Caco-2 (cell line): ENCODE data around the gene CCDC34. TPM values are rescaled to one million over a fixed set of nuclear protein-coding genes. Genes with fewer than 3 reads are reported as not detected.
A peak's percentile ranks its signal among the peaks of the same experiment; 100 is the strongest.

Experiments used
- BruUV-seq: library from RNA; stranded (reverse); fragments of 400-500 nt; replicated peaks from 2 replicates; lab custom pipeline; 2021; lab: Mats Ljungman, UMichigan
- CTCF ChIA-PET: fragments of 300-600 bp; sonication (Branson Sonifier 250); formaldehyde crosslinking; loops from one replicate; lab custom pipeline; 2022; ENCODE audit warnings: antibody characterized with exemption; lab: Charles Lee
- POLR2A ChIA-PET: fragments of 300-600 bp; sonication (Branson Sonifier 250); formaldehyde crosslinking; loops from one replicate; lab custom pipeline; 2022; ENCODE audit warnings: antibody characterized with exemption; lab: Charles Lee
- DNase-seq, 2 experiments: peaks; one replicate each; pipeline versions ENCODE4 v3.0.0 to v3.0.0-alpha.2; 2020 to 2022
- H3K27me3 ChIP-seq: replicated peaks from 2 replicates; pipeline ENCODE4 v1.6.0; 2011; ENCODE audit warnings: low read length; ENCODE audit not compliant: control insufficient read depth, insufficient read depth
- H3K36me3 ChIP-seq: 2 replicates; pipeline ENCODE4 v1.5.1; 2011; ENCODE audit warnings: low read length; ENCODE audit not compliant: control insufficient read depth, insufficient read depth
- H3K4me1 ChIP-seq: fragments of 250-450 bp; sonication (Bioruptor Pico); 2 replicates; pipeline ENCODE4 v1.5.1; 2020; ENCODE audit warnings: mild to moderate bottlenecking
- H3K4me3 ChIP-seq: 2 replicates; pipeline ENCODE4 v1.5.1; 2011; ENCODE audit warnings: low read depth, mild to moderate bottlenecking, control low read depth, low read length
- H3K9me3 ChIP-seq: fragments of 250-450 bp; sonication (Bioruptor Pico); 2 replicates; pipeline ENCODE4 v1.5.1; 2020; ENCODE audit warnings: mild to moderate bottlenecking, moderate library complexity
- H3K27ac Mint-ChIP-seq: one replicate; pipeline ENCODE4 v1.8.0; 2022; ENCODE audit warnings: mixed read lengths; ENCODE audit not compliant: unreplicated experiment
- H3K27me3 Mint-ChIP-seq: one replicate; pipeline ENCODE4 v1.8.0; 2022; ENCODE audit warnings: mixed read lengths; ENCODE audit not compliant: insufficient read depth, unreplicated experiment
- H3K36me3 Mint-ChIP-seq: one replicate; pipeline ENCODE4 v1.8.0; 2022; ENCODE audit warnings: mild to moderate bottlenecking, mixed read lengths; ENCODE audit not compliant: insufficient read depth, unreplicated experiment
- H3K4me1 Mint-ChIP-seq: one replicate; pipeline ENCODE4 v1.8.0; 2022; ENCODE audit warnings: low read depth, mixed read lengths; ENCODE audit not compliant: unreplicated experiment
- H3K4me3 Mint-ChIP-seq: one replicate; pipeline ENCODE4 v1.8.0; 2022; ENCODE audit warnings: mild to moderate bottlenecking, moderate library complexity, mixed read lengths; ENCODE audit not compliant: unreplicated experiment
- H3K9me3 Mint-ChIP-seq: one replicate; pipeline ENCODE4 v1.8.0; 2022; ENCODE audit warnings: mixed read lengths; ENCODE audit not compliant: unreplicated experiment
- intact Hi-C: fragments of 100-400 bp; cut with micrococcal nuclease; formaldehyde crosslinking; loops from one replicate; pipeline ENCODE4 v1.10.0; 2022; ENCODE audit not compliant: unreplicated experiment
- total RNA-seq: library from RNA; stranded (reverse); gene quantifications from 2 replicates; pipeline ENCODE4 v1.2.3, GENCODE V29; 2022
- TF ChIP-seq, protein P1 (sequence below), 2 experiments: fragments of 200-600 bp in 1 of 2; IDR thresholded peaks; 1 replicate in 1 of 2; 2 replicates in 1 of 2; pipeline versions ENCODE4 v1.5.1 to v1.8.0; 2011 to 2022; ENCODE audit warnings: antibody characterized with exemption in 1 of 2, control low read depth in 1 of 2, inconsistent platforms in 1 of 2, low read depth in 1 of 2, low read length in 1 of 2, mild to moderate bottlenecking in 1 of 2, moderate library complexity in 1 of 2; ENCODE audit not compliant: insufficient read depth in 1 of 2, severe bottlenecking in 1 of 2, unreplicated experiment in 1 of 2

Gene CCDC34
- total RNA-seq, 1 experiment from 2014 or later = 25.7 TPM

DNA sequence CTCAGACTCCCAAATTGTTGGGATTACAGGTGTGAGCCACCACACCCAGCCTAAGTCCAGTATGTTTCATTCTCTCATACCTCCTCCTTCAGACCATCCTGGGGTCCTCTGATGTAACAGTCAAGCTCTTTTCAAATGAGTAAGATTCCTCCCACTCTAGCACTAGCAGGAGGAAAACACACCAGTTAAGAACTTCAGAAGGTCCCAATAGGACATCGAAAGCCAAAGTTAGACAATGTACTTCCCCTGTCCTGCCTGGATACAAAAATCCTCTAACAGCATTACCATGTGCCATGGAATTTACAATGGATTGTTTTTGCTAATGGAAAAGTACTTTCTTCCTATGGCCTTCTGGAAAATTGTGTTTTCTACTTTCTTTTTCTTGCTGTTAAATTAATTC lies 67.1 kb downstream of the CCDC34 start:
- no peak overlapping the region for H3K4me3 ChIP-seq
- Mint-ChIP-seq H3K27me3 (no peaks in the 10 kb centered on the region), H3K9me3 (peaks cover 33% of the 10 kb centered on the region), H3K4me1 (peaks cover 12% of the 10 kb centered on the region), H3K4me3 (no peak overlapping the region), H3K36me3 (no peaks in the 10 kb centered on the region), H3K27ac (no peak overlapping the region)
- TF ChIP-seq, protein P1, sequence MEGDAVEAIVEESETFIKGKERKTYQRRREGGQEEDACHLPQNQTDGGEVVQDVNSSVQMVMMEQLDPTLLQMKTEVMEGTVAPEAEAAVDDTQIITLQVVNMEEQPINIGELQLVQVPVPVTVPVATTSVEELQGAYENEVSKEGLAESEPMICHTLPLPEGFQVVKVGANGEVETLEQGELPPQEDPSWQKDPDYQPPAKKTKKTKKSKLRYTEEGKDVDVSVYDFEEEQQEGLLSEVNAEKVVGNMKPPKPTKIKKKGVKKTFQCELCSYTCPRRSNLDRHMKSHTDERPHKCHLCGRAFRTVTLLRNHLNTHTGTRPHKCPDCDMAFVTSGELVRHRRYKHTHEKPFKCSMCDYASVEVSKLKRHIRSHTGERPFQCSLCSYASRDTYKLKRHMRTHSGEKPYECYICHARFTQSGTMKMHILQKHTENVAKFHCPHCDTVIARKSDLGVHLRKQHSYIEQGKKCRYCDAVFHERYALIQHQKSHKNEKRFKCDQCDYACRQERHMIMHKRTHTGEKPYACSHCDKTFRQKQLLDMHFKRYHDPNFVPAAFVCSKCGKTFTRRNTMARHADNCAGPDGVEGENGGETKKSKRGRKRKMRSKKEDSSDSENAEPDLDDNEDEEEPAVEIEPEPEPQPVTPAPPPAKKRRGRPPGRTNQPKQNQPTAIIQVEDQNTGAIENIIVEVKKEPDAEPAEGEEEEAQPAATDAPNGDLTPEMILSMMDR (IDR thresholded peaks at IDR 0.05; ENCODE audit: insufficient read depth in 1 of 2, low read depth in 1 of 2, low read length in 1 of 2, severe bottlenecking in 1 of 2, unreplicated experiment in 1 of 2) = no peak
- H3K4me1 ChIP-seq = no peaks in the 10 kb centered on the region
- ChIA-PET CTCF (interaction anchor here (0.5 to 3.4 kb wide), 22 partner anchors 12 to 201 kb away, joined by 3 to 45 read pairs (median 4); partner anchors contain the start of genes CCDC34 and LGR4), POLR2A (interaction anchor here (0.7 kb wide), 1 partner anchor 113 kb away, joined by 3 read pairs; no protein-coding TSS in a partner anchor)
- intact Hi-C loops = loop anchor here (1.0 kb wide), 5 partner anchors 62 to 190 kb away; no protein-coding TSS in a partner anchor
- H3K36me3 ChIP-seq = no peaks in the 10 kb centered on the region
- no peak for DNase-seq
- no TSS peak for BruUV-seq
- no peaks in the 10 kb centered on the region for H3K27me3 ChIP-seq
- H3K9me3 ChIP-seq = peaks cover 16% of the 10 kb centered on the region

DNA sequence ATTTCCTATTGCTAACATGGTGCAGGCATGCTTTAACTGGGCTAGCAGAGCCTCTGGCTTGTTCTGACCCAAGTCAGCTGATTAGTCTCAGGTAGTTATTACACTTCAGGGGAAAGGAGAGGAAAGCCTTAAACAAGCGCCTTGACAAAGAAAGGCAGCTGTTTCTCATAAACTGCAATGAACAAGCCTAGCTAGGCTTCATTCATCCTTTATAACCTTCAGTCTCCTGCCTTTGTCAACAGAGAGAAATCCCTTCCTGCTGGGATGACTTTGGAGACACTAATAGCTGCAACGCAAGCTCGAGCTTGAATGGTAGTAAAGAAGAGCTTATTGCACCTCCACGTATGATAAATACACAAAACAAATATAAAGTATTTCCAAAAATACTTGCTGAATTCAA lies 68.4 kb downstream of the CCDC34 start:
- no peaks in the 10 kb centered on the region for H3K27me3 Mint-ChIP-seq
- DNase-seq = peak in 1 of 2 experiments; percentile 21
- H3K9me3 ChIP-seq = peaks cover 21% of the 10 kb centered on the region
- H3K27ac Mint-ChIP-seq = peak overlapping the region; percentile 11
- H3K27me3 ChIP-seq = no peaks in the 10 kb centered on the region
- no peak overlapping the region for H3K4me3 Mint-ChIP-seq
- TF ChIP-seq, protein P1 (IDR thresholded peaks at IDR 0.05; ENCODE audit: insufficient read depth in 1 of 2, low read depth in 1 of 2, low read length in 1 of 2, severe bottlenecking in 1 of 2, unreplicated experiment in 1 of 2) = no peak
- ChIA-PET POLR2A (interaction anchor here (1.3 kb wide), 1 partner anchor 101 kb away, joined by 3 read pairs; no protein-coding TSS in a partner anchor), CTCF (interaction anchor here (0.8 to 3.4 kb wide), 5 partner anchors 60 to 192 kb away, joined by 3 to 45 read pairs (median 4); partner anchors contain the start of gene LGR4)
- no TSS peak for BruUV-seq
- H3K36me3 Mint-ChIP-seq = no peaks in the 10 kb centered on the region
- intact Hi-C loops = loop anchor here (1.0 kb wide), 1 partner anchor 178 kb away; the partner anchor contains the start of gene LGR4
- no peaks in the 10 kb centered on the region for H3K36me3 ChIP-seq
- no peak overlapping the region for H3K4me3 ChIP-seq
- peaks cover 12% of the 10 kb centered on the region for H3K4me1 Mint-ChIP-seq
- H3K4me1 ChIP-seq = no peaks in the 10 kb centered on the region
- H3K9me3 Mint-ChIP-seq = peaks cover 35% of the 10 kb centered on the region

DNA sequence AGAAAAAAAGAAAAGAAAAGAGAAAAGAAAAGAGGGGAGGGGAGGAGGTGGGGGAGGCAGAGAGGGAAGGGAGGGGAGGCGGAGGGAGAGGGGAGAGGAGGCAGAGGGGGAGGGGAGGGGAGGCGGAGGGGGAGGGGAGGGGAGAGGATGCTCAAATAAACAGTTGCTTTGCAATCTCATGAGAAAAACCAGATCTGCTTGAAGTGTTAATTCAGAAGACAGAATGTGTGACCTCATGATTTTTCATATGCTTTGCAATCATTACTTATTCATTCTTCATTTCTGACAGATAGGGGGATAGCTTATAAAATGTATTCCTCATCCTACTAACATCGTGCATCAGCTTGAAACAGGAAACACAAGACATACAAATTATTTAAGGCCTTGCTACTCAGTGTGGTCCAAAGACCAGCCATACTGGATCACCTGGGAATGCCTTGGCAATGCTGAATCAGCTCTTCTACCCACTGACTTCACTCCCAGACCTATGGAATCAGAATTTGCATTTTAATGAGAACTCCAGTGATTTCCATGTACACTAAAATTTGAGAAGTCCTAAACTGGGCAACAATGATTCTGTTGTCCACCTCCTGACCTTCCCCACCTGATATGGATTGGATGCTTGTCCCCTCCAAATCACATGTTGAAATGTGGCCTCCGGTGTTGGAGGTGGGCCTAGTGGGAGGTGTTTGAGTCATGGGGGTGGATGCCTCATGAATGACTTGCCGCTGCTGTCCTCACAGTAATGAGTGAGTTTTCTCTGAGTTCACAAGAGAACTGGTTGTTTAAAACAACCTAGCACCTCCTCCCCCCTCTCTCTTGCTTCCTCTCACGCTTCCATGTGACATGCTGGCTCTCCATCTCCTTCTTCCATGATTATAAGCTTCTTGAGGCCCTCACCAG lies 69.2 kb downstream of the CCDC34 start:
- CTCF ChIA-PET = interaction anchor here (0.8 to 3.4 kb wide), 4 partner anchors 106 to 193 kb away, joined by 4 to 45 read pairs (median 20); partner anchors contain the start of gene LGR4
- no peaks in the 10 kb centered on the region for H3K27me3 Mint-ChIP-seq
- intact Hi-C loops = loop anchor here (1.0 kb wide), 1 partner anchor 179 kb away; the partner anchor contains the start of gene LGR4
- TF ChIP-seq, protein P1 (IDR thresholded peaks at IDR 0.05; ENCODE audit: insufficient read depth in 1 of 2, low read depth in 1 of 2, low read length in 1 of 2, severe bottlenecking in 1 of 2, unreplicated experiment in 1 of 2) = no peak
- Histone ChIP-seq H3K9me3 (peaks cover 21% of the 10 kb centered on the region), H3K36me3 (no peaks in the 10 kb centered on the region), H3K27me3 (no peaks in the 10 kb centered on the region), H3K4me1 (no peaks in the 10 kb centered on the region), H3K4me3 (no peak overlapping the region)
- no peak overlapping the region for H3K4me3 Mint-ChIP-seq
- DNase-seq = no peak
- no peaks in the 10 kb centered on the region for H3K36me3 Mint-ChIP-seq
- POLR2A ChIA-PET = interaction anchor here (1.3 kb wide), 1 partner anchor 102 kb away, joined by 3 read pairs; no protein-coding TSS in a partner anchor
- H3K27ac Mint-ChIP-seq = peak overlapping the region; percentile 11
- peaks cover 40% of the 10 kb centered on the region for H3K9me3 Mint-ChIP-seq
- H3K4me1 Mint-ChIP-seq = peaks cover 12% of the 10 kb centered on the region
- BruUV-seq = no TSS peak
